Keratinocyte (primary cell): ENCODE measurements around the gene MRM3.

Experiments used
- EZH2 ChIP-seq: IDR thresholded peaks from one replicate; pipeline ENCODE4 v1.6.1; 2012; ENCODE audit warnings: inconsistent platforms, mild to moderate bottlenecking, low read length, moderate library complexity
- TF ChIP-seq, protein P1 (sequence below), 3 experiments: IDR thresholded peaks in 1 of 3; conservative IDR thresholded peaks in 1 of 3; optimal IDR thresholded peaks in 1 of 3; 2 replicates in 2 of 3; 3 replicates in 1 of 3; pipeline versions ENCODE3 to v1.5.1; 2011; ENCODE audit warnings: low read length in 3 of 3, mild to moderate bottlenecking in 3 of 3, moderate library complexity in 2 of 3, control low read depth in 1 of 3, inconsistent platforms in 1 of 3; ENCODE audit not compliant: insufficient read depth in 2 of 3; ENCODE audit errors: extremely low read depth in 1 of 3

GRCh38 chr17:795721-796120, 13.6 kb downstream of the MRM3 start:
- TF ChIP-seq, protein P1, sequence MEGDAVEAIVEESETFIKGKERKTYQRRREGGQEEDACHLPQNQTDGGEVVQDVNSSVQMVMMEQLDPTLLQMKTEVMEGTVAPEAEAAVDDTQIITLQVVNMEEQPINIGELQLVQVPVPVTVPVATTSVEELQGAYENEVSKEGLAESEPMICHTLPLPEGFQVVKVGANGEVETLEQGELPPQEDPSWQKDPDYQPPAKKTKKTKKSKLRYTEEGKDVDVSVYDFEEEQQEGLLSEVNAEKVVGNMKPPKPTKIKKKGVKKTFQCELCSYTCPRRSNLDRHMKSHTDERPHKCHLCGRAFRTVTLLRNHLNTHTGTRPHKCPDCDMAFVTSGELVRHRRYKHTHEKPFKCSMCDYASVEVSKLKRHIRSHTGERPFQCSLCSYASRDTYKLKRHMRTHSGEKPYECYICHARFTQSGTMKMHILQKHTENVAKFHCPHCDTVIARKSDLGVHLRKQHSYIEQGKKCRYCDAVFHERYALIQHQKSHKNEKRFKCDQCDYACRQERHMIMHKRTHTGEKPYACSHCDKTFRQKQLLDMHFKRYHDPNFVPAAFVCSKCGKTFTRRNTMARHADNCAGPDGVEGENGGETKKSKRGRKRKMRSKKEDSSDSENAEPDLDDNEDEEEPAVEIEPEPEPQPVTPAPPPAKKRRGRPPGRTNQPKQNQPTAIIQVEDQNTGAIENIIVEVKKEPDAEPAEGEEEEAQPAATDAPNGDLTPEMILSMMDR (optimal IDR thresholded peaks at IDR 0.05 in 1 of 3, IDR thresholded peaks at IDR 0.05 in 1 of 3, conservative IDR thresholded peaks at IDR 0.05 in 1 of 3; ENCODE audit: extremely low read depth in 1 of 3, insufficient read depth in 2 of 3, low read length in 3 of 3) = no peak
- no peak for TF ChIP-seq EZH2
